HEK293 (cell line): ENCODE results near the gene ZC3H10.

Source experiments
- CTCF ChIA-PET: fragments of 350-600 bp; formaldehyde crosslinking; extraction: SDS; loops from one replicate; lab custom pipeline; 2021; ENCODE audit warnings: antibody characterized with exemption; lab: Yijun Ruan, JAX
- POLR2A ChIA-PET: fragments of 300-600 bp; formaldehyde crosslinking; extraction: SDS; loops from one replicate; lab custom pipeline; 2020; ENCODE audit warnings: antibody characterized with exemption, inconsistent platforms; lab: Yijun Ruan, JAX
- H3K27ac ChIP-seq: fragments of 200-500 bp; sonication (Bioruptor generic); 2 replicates; pipeline ENCODE4 v1.5.1; 2014; ENCODE audit warnings: low read depth, low read length, control low read depth, inconsistent platforms; ENCODE audit errors: extremely low read depth
- H3K36me3 ChIP-seq, 2 experiments: fragments of 200-500 bp in 1 of 2; sonication (Bioruptor generic) in 1 of 2; 1 replicate in 1 of 2; 2 replicates in 1 of 2; pipeline ENCODE4 v1.5.1; 2014 to 2017; ENCODE audit warnings: inconsistent platforms in 2 of 2, low read length in 2 of 2; ENCODE audit not compliant: control insufficient read depth in 2 of 2, insufficient read depth in 1 of 2
- H3K4me1 ChIP-seq: fragments of 200-500 bp; sonication (Bioruptor generic); 2 replicates; pipeline ENCODE4 v1.5.1; 2014; ENCODE audit warnings: mild to moderate bottlenecking, low read length, inconsistent platforms; ENCODE audit not compliant: control insufficient read depth, insufficient read depth
- H3K4me3 ChIP-seq: 2 replicates; pipeline ENCODE4 v1.5.1; 2011; ENCODE audit warnings: low read depth, mild to moderate bottlenecking, control low read depth, low read length, moderate library complexity
- H3K9me3 ChIP-seq: fragments of 200-500 bp; sonication (Bioruptor generic); 2 replicates; pipeline ENCODE4 v1.5.1; 2014; ENCODE audit warnings: low read depth, low read length, inconsistent platforms; ENCODE audit not compliant: control insufficient read depth, insufficient read depth
- ATF2 ChIP-seq: fragments of 450-650 bp; formaldehyde crosslinking; IDR thresholded peaks from 2 replicates; pipeline ENCODE4 v1.5.1; 2016; ENCODE audit warnings: missing biosample characterization, missing genetic modification characterization, low read depth
- INSM2 ChIP-seq: fragments of 450-650 bp; formaldehyde crosslinking; IDR thresholded peaks from 2 replicates; pipeline ENCODE4 v1.5.1; 2016; ENCODE audit warnings: missing biosample characterization, missing genetic modification characterization
- REPIN1 ChIP-seq: fragments of 450-650 bp; formaldehyde crosslinking; IDR thresholded peaks from 2 replicates; pipeline ENCODE4 v1.5.1; 2017; ENCODE audit warnings: missing biosample characterization, missing genetic modification characterization, low read depth
- SCRT2 ChIP-seq: fragments of 450-650 bp; formaldehyde crosslinking; IDR thresholded peaks from 2 replicates; pipeline ENCODE4 v1.5.1; 2016; ENCODE audit warnings: missing biosample characterization, missing genetic modification characterization
- ZBTB6 ChIP-seq: fragments of 450-650 bp; formaldehyde crosslinking; IDR thresholded peaks from 2 replicates; pipeline ENCODE4 v1.5.1; 2017; ENCODE audit warnings: missing biosample characterization, missing genetic modification characterization
- ZNF146 ChIP-seq: fragments of 450-650 bp; formaldehyde crosslinking; IDR thresholded peaks from 2 replicates; pipeline ENCODE4 v1.5.1; 2016; ENCODE audit warnings: missing biosample characterization, missing genetic modification characterization
- ZNF2 ChIP-seq: fragments of 450-650 bp; formaldehyde crosslinking; IDR thresholded peaks from 2 replicates; pipeline ENCODE4 v1.5.1; 2016; ENCODE audit warnings: missing biosample characterization, missing genetic modification characterization
- ZNF274 ChIP-seq, 2 experiments: fragments of 200-500 bp in 1 of 2; fragments of 450-650 bp in 1 of 2; sonication (Bioruptor generic) in 1 of 2; formaldehyde crosslinking in 1 of 2; IDR thresholded peaks; 2 replicates each; pipeline versions ENCODE4 v1.5.1 to v1.6.1; 2014 to 2016; ENCODE audit warnings: borderline replicate concordance in 1 of 2, inconsistent platforms in 1 of 2, low read length in 1 of 2, missing biosample characterization in 1 of 2, missing genetic modification characterization in 1 of 2
- ZNF335 ChIP-seq: fragments of 450-650 bp; formaldehyde crosslinking; conservative IDR thresholded peaks from 2 replicates; pipeline ENCODE4 v1.5.1; 2016; ENCODE audit warnings: missing biosample characterization, missing genetic modification characterization
- ZNF600 ChIP-seq: fragments of 450-650 bp; formaldehyde crosslinking; IDR thresholded peaks from 2 replicates; pipeline ENCODE4 v1.5.1; 2016; ENCODE audit warnings: missing biosample characterization, missing genetic modification characterization
- ZNF629 ChIP-seq: fragments of 450-650 bp; formaldehyde crosslinking; IDR thresholded peaks from 2 replicates; pipeline ENCODE4 v1.5.1; 2017; ENCODE audit warnings: missing biosample characterization, missing genetic modification characterization
- ZNF645 ChIP-seq: fragments of 450-650 bp; formaldehyde crosslinking; IDR thresholded peaks from 2 replicates; pipeline ENCODE4; 2016; ENCODE audit warnings: missing biosample characterization, missing genetic modification characterization
- ZNF701 ChIP-seq: fragments of 450-650 bp; formaldehyde crosslinking; IDR thresholded peaks from 2 replicates; pipeline ENCODE4 v1.5.1; 2016; ENCODE audit warnings: missing biosample characterization, missing genetic modification characterization
- ZNF704 ChIP-seq: fragments of 450-650 bp; formaldehyde crosslinking; IDR thresholded peaks from 2 replicates; pipeline ENCODE4 v1.5.1; 2016; ENCODE audit warnings: missing biosample characterization, missing genetic modification characterization
- ZNF777 ChIP-seq: fragments of 450-650 bp; formaldehyde crosslinking; IDR thresholded peaks from 2 replicates; pipeline ENCODE4 v1.5.1; 2017; ENCODE audit warnings: missing biosample characterization, missing genetic modification characterization, borderline replicate concordance

Gene ZC3H10

GRCh38 chr12:56117778-56118687 lies at the start of gene ZC3H10 (continued):
- TF ChIP-seq ATF2 (tag by site-specific recombination) (peak; percentile 91), ZNF335 (peak; percentile 88), INSM2 (peak; percentile 81), ZNF600 (tag by site-specific recombination) (peak; percentile 98), ZNF701 (tag by site-specific recombination) (no peak)

- ChIA-PET POLR2A (no interaction called here), CTCF (interaction anchor here (0.6 to 2.0 kb wide), 3 partner anchors 9 to 132 kb away, joined by 3 to 11 read pairs (median 4); no protein-coding TSS in a partner anchor)
Observed at GRCh38 chr12:56071648-56072047, 46.4 kb upstream of the ZC3H10 start.

More at GRCh38 chr12:56071648-56072047, 46.4 kb upstream of the ZC3H10 start:
- no peak overlapping the region for H3K4me3 ChIP-seq
- H3K9me3 ChIP-seq: no peaks in the 10 kb centered on the region
- H3K36me3 ChIP-seq: no peaks in the 10 kb centered on the region
- 0 out of 2 replicates have a peak, but pooled peaks have one; percentile 3 for TF ChIP-seq ZNF146 (tag by site-specific recombination)
- TF ChIP-seq ZNF645 (tag by site-specific recombination): no peak
- TF ChIP-seq ZBTB6 (tag by site-specific recombination): 0 out of 2 replicates have a peak, but pooled peaks have one; percentile 11
- TF ChIP-seq REPIN1 (tag by site-specific recombination): no peak
- no peak for TF ChIP-seq SCRT2 (tag by site-specific recombination)
- TF ChIP-seq ZNF629: no peak
- TF ChIP-seq ZNF704 (tag by site-specific recombination): no peak
- TF ChIP-seq ZNF274 (IDR thresholded peaks at IDR 0.05; ENCODE audit: low read length): no peak
- no peak for TF ChIP-seq ZNF274 (tag by site-specific recombination; IDR thresholded peaks at IDR 0.05; ENCODE audit: borderline replicate concordance)
- no peak for TF ChIP-seq ZNF777 (tag by site-specific recombination)
- no peak for TF ChIP-seq ZNF2
- no peaks in the 10 kb centered on the region for H3K4me1 ChIP-seq
- no peak overlapping the region for H3K27ac ChIP-seq
